ENCODE data around the gene ZNF253.
"Not testable (repeated sequence)": the region's sequence is repeated elsewhere in the genome, so short reads cannot be mapped to it uniquely, and the experiment has no call there.

DNA sequence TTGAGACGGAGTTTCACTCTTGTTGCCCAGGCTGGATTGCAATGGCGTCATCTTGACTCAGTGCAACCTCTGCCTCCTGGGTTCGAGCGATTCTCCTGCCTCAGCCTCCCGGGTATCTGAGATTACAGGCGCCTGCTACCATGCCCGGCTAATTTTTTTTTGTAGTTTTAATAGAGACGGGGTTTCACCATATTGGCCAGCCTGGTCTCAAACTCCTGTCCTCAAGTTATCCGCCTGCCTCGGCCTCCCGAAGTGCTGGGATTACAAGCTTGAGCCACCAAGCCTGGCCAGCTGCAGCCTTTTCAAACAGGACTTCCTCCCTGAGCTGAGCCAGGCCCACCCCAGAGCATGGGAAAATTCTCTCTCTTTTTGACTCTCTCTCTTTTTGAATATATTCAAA is 43.7 kb upstream of the ZNF253 start:
- TF ChIP-seq, protein P1, sequence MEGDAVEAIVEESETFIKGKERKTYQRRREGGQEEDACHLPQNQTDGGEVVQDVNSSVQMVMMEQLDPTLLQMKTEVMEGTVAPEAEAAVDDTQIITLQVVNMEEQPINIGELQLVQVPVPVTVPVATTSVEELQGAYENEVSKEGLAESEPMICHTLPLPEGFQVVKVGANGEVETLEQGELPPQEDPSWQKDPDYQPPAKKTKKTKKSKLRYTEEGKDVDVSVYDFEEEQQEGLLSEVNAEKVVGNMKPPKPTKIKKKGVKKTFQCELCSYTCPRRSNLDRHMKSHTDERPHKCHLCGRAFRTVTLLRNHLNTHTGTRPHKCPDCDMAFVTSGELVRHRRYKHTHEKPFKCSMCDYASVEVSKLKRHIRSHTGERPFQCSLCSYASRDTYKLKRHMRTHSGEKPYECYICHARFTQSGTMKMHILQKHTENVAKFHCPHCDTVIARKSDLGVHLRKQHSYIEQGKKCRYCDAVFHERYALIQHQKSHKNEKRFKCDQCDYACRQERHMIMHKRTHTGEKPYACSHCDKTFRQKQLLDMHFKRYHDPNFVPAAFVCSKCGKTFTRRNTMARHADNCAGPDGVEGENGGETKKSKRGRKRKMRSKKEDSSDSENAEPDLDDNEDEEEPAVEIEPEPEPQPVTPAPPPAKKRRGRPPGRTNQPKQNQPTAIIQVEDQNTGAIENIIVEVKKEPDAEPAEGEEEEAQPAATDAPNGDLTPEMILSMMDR (IDR thresholded peaks at IDR 0.05 in 2 of 3, conservative IDR thresholded peaks at IDR 0.05 in 1 of 3; ENCODE audit: borderline replicate concordance in 1 of 3, insufficient read depth in 1 of 3, low read depth in 2 of 3, low read length in 2 of 3) = not testable (repeated sequence)
- TF ChIP-seq POLR2A (IDR thresholded peaks at IDR 0.05; ENCODE audit: borderline replicate concordance, extremely low read depth, insufficient read depth, insufficient read length); RAD21 (IDR thresholded peaks at IDR 0.05; ENCODE audit: low read depth); EZH2phosphoT487 (IDR thresholded peaks at IDR 0.05; ENCODE audit: borderline replicate concordance); EZH2 (IDR thresholded peaks at IDR 0.05): not testable (repeated sequence)

Measured in HCT116 (cell line).